Activated B cell treated with CpG ODN at 0.5 μM for 24 hours (primary cell): Measurements from ENCODE around the gene SLC16A5. TPM values are rescaled to one million over a fixed set of nuclear protein-coding genes. Genes with fewer than 3 reads are reported as not detected.
"Not testable (repeated sequence)": the region's sequence is repeated elsewhere in the genome, so short reads cannot be mapped to it uniquely, and the experiment has no call there.

Source experiments
- ATAC-seq: fragments of 200-7000 bp; cut with Tn5 transposase; one replicate; pipeline ENCODE4 v1.10.0; 2021; ENCODE audit warnings: low read depth, mild to moderate bottlenecking, moderate library complexity
- CTCF ChIA-PET: fragments of 350-600 bp; sonication (Branson Sonifier 250); formaldehyde crosslinking; loops from one replicate; lab custom pipeline; 2021; ENCODE audit warnings: antibody characterized with exemption; lab: Charles Lee
- POLR2A ChIA-PET: fragments of 350-600 bp; sonication (Branson Sonifier 250); formaldehyde crosslinking; loops from one replicate; lab custom pipeline; 2021; ENCODE audit warnings: antibody characterized with exemption; lab: Charles Lee
- DNase-seq: peaks from one replicate; pipeline ENCODE4 v3.0.0; 2022
- H3K27ac Mint-ChIP-seq: one replicate; pipeline ENCODE4 v1.8.0; 2020; ENCODE audit warnings: mixed read lengths
- H3K27me3 Mint-ChIP-seq: one replicate; pipeline ENCODE4 v1.8.0; 2021; ENCODE audit warnings: mixed read lengths
- H3K36me3 Mint-ChIP-seq: one replicate; pipeline ENCODE4 v1.8.0; 2021; ENCODE audit warnings: low read depth, mixed read lengths
- H3K4me1 Mint-ChIP-seq: one replicate; pipeline ENCODE4 v1.8.0; 2021; ENCODE audit warnings: mixed read lengths
- H3K4me3 Mint-ChIP-seq: one replicate; pipeline ENCODE4 v1.8.0; 2020; ENCODE audit warnings: mild to moderate bottlenecking, mixed read lengths
- H3K9me3 Mint-ChIP-seq: one replicate; pipeline ENCODE4 v1.8.0; 2020; ENCODE audit warnings: mixed read lengths
- CTCF ChIP-seq: fragments of 200-600 bp; IDR thresholded peaks from one replicate; pipeline ENCODE4 v1.8.0; 2022; ENCODE audit warnings: antibody characterized with exemption, mild to moderate bottlenecking
- intact Hi-C: fragments of 100-400 bp; cut with micrococcal nuclease; formaldehyde crosslinking; loops from one replicate; pipeline ENCODE4 v1.15.1; 2024
- total RNA-seq: library from RNA; stranded (reverse); gene quantifications from 2 replicates; pipeline ENCODE4 v1.2.3, GENCODE V29; 2022

The SLC16A5 gene
- total RNA-seq, 1 donor from 2014 or later, result 5.7 TPM

GRCh38 chr17:75133001-75133400, 45.2 kb downstream of the SLC16A5 start:
- H3K4me1 Mint-ChIP-seq, result peaks cover 26% of the 10 kb centered on the region

GRCh38 chr17:75133607-75134347, 46.0 kb downstream of the SLC16A5 start:
- ChIA-PET POLR2A (interaction anchor here (1.3 to 13.0 kb wide), 3 partner anchors 17 to 122 kb away, joined by 3 to 292 read pairs (median 58); partner anchors contain the start of gene ARMC7), CTCF (interaction anchor here (1.6 to 5.0 kb wide), 2 partner anchors 20 kb away, joined by 6 to 116 read pairs; no protein-coding TSS in a partner anchor)
- not testable (repeated sequence) for H3K27me3 Mint-ChIP-seq, H3K4me3 Mint-ChIP-seq, DNase-seq, H3K9me3 Mint-ChIP-seq, H3K27ac Mint-ChIP-seq, ATAC-seq
- H3K4me1 Mint-ChIP-seq, result peaks cover 25% of the 10 kb centered on the region
- intact Hi-C loops, result loop anchor here (5.0 kb wide), 2 partner anchors 49 to 74 kb away; partner anchors contain the start of genes NUP85 and SUMO2
- H3K36me3 Mint-ChIP-seq, result peaks cover 25% of the 10 kb centered on the region

More at GRCh38 chr17:75133001-75133400, 45.2 kb downstream of the SLC16A5 start:
- ATAC-seq, result no peak
- Mint-ChIP-seq H3K36me3 (peaks cover 30% of the 10 kb centered on the region), H3K4me3 (no peak overlapping the region), H3K27ac (no peak overlapping the region), H3K27me3 (no peaks in the 10 kb centered on the region), H3K9me3 (no peaks in the 10 kb centered on the region)
- DNase-seq, result no peak
- intact Hi-C loops, result loop anchor here (5.0 kb wide), 2 partner anchors 49 to 74 kb away; partner anchors contain the start of genes NUP85 and SUMO2
- CTCF ChIA-PET, result interaction anchor here (0.9 to 5.0 kb wide), 5 partner anchors 20 to 120 kb away, joined by 3 to 116 read pairs (median 4); partner anchors contain the start of gene MRPL58
- TF ChIP-seq CTCF, result no peak
- POLR2A ChIA-PET, result interaction anchor here (0.7 to 13.0 kb wide), 6 partner anchors 9 to 722 kb away, joined by 3 to 292 read pairs (median 14); partner anchors contain the start of genes ARMC7, JPT1 and WBP2

- ATAC-seq, result no peak
- no peak for TF ChIP-seq CTCF
- DNase-seq, result no peak
- intact Hi-C loops, result no loop called here
- Mint-ChIP-seq H3K9me3 (no peaks in the 10 kb centered on the region), H3K36me3 (peaks cover 15% of the 10 kb centered on the region), H3K4me3 (no peak overlapping the region), H3K4me1 (peaks cover 18% of the 10 kb centered on the region), H3K27ac (no peak overlapping the region), H3K27me3 (no peaks in the 10 kb centered on the region)
- POLR2A ChIA-PET, result interaction anchor here (0.7 to 13.0 kb wide), 2 partner anchors 18 to 142 kb away, joined by 4 to 292 read pairs; no protein-coding TSS in a partner anchor
- CTCF ChIA-PET, result interaction anchor here (1.6 kb wide), 1 partner anchor 21 kb away, joined by 6 read pairs; no protein-coding TSS in a partner anchor
These were observed 47.7 kb downstream of the SLC16A5 start for GRCh38 chr17:75135452-75135851.

- DNase-seq (no peak), ATAC-seq (no peak)
- Mint-ChIP-seq H3K36me3 (peaks cover 11% of the 10 kb centered on the region), H3K4me3 (no peak overlapping the region), H3K9me3 (no peaks in the 10 kb centered on the region), H3K4me1 (peaks cover 18% of the 10 kb centered on the region), H3K27ac (no peak overlapping the region), H3K27me3 (no peaks in the 10 kb centered on the region)
- intact Hi-C loops, result no loop called here
- ChIA-PET POLR2A (interaction anchor here (0.6 to 13.0 kb wide), 3 partner anchors 19 to 266 kb away, joined by 4 to 292 read pairs (median 4); no protein-coding TSS in a partner anchor), CTCF (interaction anchor here (1.7 kb wide), 1 partner anchor 22 kb away, joined by 7 read pairs; no protein-coding TSS in a partner anchor)
- TF ChIP-seq CTCF, result no peak
These were observed 48.2 kb downstream of the SLC16A5 start for GRCh38 chr17:75135946-75136345.

GRCh38 chr17:75137762-75138161, 50.0 kb downstream of the SLC16A5 start:
- ChIA-PET CTCF (interaction anchor here (0.6 to 1.7 kb wide), 3 partner anchors 24 to 34 kb away, joined by 3 to 7 read pairs (median 3); no protein-coding TSS in a partner anchor), POLR2A (interaction anchor here (0.6 kb wide), 1 partner anchor 168 kb away, joined by 5 read pairs; no protein-coding TSS in a partner anchor)
- H3K27ac Mint-ChIP-seq, intact Hi-C loops, H3K9me3 Mint-ChIP-seq, DNase-seq, H3K27me3 Mint-ChIP-seq, H3K36me3 Mint-ChIP-seq, ATAC-seq, H3K4me3 Mint-ChIP-seq: not testable (repeated sequence)
- H3K4me1 Mint-ChIP-seq, result peaks cover 18% of the 10 kb centered on the region
